ENCODE data around the gene DPP10. TPM values are rescaled to one million over a fixed set of nuclear protein-coding genes. Genes with fewer than 3 reads are reported as not detected.

The DPP10 gene
- total and polyA plus RNA-seq, 10 of the 15 experiments (the other 5 are each of a cell fraction or from before 2014, with no cell fraction given), result not detected

DNA sequence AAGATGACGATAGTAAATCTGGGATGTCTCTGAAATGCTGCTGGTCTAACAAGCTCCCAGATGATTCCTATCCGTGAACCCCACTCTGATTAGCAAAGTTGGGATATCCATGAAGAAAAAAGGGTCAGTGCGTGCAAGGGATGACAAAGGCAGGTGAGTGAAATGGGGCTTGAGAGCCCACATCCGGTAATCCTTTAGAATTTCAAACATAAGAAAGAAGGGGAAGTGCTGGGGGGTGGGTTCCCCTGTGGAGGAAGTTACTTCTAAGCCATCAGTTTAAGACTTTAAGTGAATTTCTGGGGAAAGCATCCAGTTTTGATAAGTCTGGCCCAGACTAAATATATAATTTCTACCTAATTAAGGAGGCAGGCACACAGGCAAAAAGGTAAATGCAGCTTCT is 209.5 kb downstream of the DPP10 start (continued):
- TF ChIP-seq PRDM15 (CRISPR knock-in tag; IDR thresholded peaks at IDR 0.05) (no peak), RCOR1 (conservative IDR thresholded peaks at IDR 0.05; ENCODE audit: low read depth, low read length) (no peak), TARDBP (IDR thresholded peaks at IDR 0.05; ENCODE audit: borderline replicate concordance) (no peak), NRF1 (conservative IDR thresholded peaks at IDR 0.05; ENCODE audit: low read depth, low read length) (no peak), POU2F2 (IDR thresholded peaks at IDR 0.05; ENCODE audit: borderline replicate concordance, low read depth, low read length) (no peak), CHD1 (IDR thresholded peaks at IDR 0.05; ENCODE audit: low read depth, low read length) (no peak), FOXM1 (IDR thresholded peaks at IDR 0.05; ENCODE audit: low read depth, low read length) (no peak)
- TF ChIP-seq, protein P1, sequence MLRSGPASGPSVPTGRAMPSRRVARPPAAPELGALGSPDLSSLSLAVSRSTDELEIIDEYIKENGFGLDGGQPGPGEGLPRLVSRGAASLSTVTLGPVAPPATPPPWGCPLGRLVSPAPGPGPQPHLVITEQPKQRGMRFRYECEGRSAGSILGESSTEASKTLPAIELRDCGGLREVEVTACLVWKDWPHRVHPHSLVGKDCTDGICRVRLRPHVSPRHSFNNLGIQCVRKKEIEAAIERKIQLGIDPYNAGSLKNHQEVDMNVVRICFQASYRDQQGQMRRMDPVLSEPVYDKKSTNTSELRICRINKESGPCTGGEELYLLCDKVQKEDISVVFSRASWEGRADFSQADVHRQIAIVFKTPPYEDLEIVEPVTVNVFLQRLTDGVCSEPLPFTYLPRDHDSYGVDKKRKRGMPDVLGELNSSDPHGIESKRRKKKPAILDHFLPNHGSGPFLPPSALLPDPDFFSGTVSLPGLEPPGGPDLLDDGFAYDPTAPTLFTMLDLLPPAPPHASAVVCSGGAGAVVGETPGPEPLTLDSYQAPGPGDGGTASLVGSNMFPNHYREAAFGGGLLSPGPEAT (IDR thresholded peaks at IDR 0.05; ENCODE audit: low read depth), result no peak

DNA sequence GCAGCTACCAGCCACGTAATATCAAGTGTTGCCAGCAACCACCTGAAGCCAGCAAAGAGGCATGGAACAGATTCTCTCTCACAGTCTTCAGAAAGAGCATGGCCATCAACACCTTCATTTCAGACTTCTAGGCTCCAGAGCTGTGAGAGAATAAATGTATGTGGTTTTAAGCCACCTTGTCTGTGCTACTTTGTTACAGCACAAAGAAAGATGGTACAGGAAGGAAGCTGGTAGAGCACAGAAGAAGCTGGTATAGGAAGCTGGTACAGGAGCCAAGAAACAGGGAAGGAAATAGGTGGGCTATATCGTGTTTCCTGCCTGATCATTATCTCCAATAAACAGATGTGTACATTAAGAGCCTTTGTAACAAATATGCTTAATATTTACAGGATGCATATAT is 217.4 kb downstream of the DPP10 start:
- intact Hi-C loops (cut with micrococcal nuclease; ENCODE audit: unreplicated experiment) (no loop called here), in situ Hi-C loops (cut with MboI) (no loop called here)
- Histone ChIP-seq H3K36me3 (ENCODE audit: control insufficient read depth in 2 of 2, insufficient read depth in 2 of 2, low read length in 1 of 2) (no peaks in the 10 kb centered on the region), H2AFZ (ENCODE audit: control insufficient read depth, low read depth, low read length) (no peak overlapping the region), H4K20me1 (ENCODE audit: control insufficient read depth, insufficient read depth) (no peaks in the 10 kb centered on the region), H3K9ac (ENCODE audit: control insufficient read depth, insufficient read depth, low read length) (no peak overlapping the region), H3K4me2 (ENCODE audit: control insufficient read depth, insufficient read depth) (no peak overlapping the region), H3K27me3 (replicated peaks in 1 of 2; ENCODE audit: control insufficient read depth in 2 of 2, insufficient read depth in 2 of 2, low read length in 1 of 2) (no peaks in the 10 kb centered on the region), H3K27ac (ENCODE audit: control insufficient read depth, insufficient read depth) (no peak overlapping the region), H3K79me2 (ENCODE audit: control insufficient read depth, insufficient read depth, low read length) (no peaks in the 10 kb centered on the region), H3K9me3 (replicated peaks; ENCODE audit: control insufficient read depth, insufficient read depth, low read length) (no peaks in the 10 kb centered on the region), H3K4me1 (ENCODE audit: control insufficient read depth, insufficient read depth, low read length) (no peaks in the 10 kb centered on the region), H3K4me3 (no peak overlapping the region)
- POLR2A ChIA-PET, result no interaction called here
- 0% methylated on average over 2 of the region's 2 CpGs for WGBS (ENCODE audit: insufficient coverage, insufficient replicate concordance, low lambda C conversion rate, missing lambda C conversion rate)
- SMC1A ChIA-PET (ENCODE audit: uncharacterized antibody, unreplicated experiment), result no interaction called here
- BruUV-seq (replicated peaks), result no TSS peak
- CTCF ChIA-PET, result no interaction called here
- DNase-seq (ENCODE audit: low read depth, low spot score), result no peak
- RAD21 ChIA-PET (ENCODE audit: unreplicated experiment), result no interaction called here
- ATAC-seq, result no peak
- FAIRE-seq, result no peak
- TF ChIP-seq, protein P2, sequence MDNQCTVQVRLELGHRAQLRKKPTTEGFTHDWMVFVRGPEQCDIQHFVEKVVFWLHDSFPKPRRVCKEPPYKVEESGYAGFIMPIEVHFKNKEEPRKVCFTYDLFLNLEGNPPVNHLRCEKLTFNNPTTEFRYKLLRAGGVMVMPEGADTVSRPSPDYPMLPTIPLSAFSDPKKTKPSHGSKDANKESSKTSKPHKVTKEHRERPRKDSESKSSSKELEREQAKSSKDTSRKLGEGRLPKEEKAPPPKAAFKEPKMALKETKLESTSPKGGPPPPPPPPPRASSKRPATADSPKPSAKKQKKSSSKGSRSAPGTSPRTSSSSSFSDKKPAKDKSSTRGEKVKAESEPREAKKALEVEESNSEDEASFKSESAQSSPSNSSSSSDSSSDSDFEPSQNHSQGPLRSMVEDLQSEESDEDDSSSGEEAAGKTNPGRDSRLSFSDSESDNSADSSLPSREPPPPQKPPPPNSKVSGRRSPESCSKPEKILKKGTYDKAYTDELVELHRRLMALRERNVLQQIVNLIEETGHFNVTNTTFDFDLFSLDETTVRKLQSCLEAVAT (IDR thresholded peaks at IDR 0.05), result no peak
- TF ChIP-seq CHD1 (IDR thresholded peaks at IDR 0.05; ENCODE audit: low read depth, low read length), result no peak
- TF ChIP-seq, protein P3, sequence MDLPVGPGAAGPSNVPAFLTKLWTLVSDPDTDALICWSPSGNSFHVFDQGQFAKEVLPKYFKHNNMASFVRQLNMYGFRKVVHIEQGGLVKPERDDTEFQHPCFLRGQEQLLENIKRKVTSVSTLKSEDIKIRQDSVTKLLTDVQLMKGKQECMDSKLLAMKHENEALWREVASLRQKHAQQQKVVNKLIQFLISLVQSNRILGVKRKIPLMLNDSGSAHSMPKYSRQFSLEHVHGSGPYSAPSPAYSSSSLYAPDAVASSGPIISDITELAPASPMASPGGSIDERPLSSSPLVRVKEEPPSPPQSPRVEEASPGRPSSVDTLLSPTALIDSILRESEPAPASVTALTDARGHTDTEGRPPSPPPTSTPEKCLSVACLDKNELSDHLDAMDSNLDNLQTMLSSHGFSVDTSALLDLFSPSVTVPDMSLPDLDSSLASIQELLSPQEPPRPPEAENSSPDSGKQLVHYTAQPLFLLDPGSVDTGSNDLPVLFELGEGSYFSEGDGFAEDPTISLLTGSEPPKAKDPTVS (IDR thresholded peaks at IDR 0.05; ENCODE audit: low read depth, low read length), result no peak
- no peak for TF ChIP-seq NKRF (conservative IDR thresholded peaks at IDR 0.05)
- no peak for TF ChIP-seq LARP7 (IDR thresholded peaks at IDR 0.05)
- TF ChIP-seq SIN3A (IDR thresholded peaks at IDR 0.05; ENCODE audit: low read depth, low read length), result no peak
- no peak for TF ChIP-seq FOXM1 (IDR thresholded peaks at IDR 0.05; ENCODE audit: low read depth, low read length)

Measured in GM12878 (cell line).